NOMO-1 treated with dmso at 0.1 percent for 144 hours (cell line): Measurements from ENCODE around the gene EPX.
"Not testable (repeated sequence)": the region's sequence is repeated elsewhere in the genome, so short reads cannot be mapped to it uniquely, and the experiment has no call there.

Experiments used
- DNase-seq: peaks from one replicate; lab custom pipeline; 2025; ENCODE audit not compliant: unreplicated experiment; lab: John Stamatoyannopoulos, UW

Gene EPX, protein sequence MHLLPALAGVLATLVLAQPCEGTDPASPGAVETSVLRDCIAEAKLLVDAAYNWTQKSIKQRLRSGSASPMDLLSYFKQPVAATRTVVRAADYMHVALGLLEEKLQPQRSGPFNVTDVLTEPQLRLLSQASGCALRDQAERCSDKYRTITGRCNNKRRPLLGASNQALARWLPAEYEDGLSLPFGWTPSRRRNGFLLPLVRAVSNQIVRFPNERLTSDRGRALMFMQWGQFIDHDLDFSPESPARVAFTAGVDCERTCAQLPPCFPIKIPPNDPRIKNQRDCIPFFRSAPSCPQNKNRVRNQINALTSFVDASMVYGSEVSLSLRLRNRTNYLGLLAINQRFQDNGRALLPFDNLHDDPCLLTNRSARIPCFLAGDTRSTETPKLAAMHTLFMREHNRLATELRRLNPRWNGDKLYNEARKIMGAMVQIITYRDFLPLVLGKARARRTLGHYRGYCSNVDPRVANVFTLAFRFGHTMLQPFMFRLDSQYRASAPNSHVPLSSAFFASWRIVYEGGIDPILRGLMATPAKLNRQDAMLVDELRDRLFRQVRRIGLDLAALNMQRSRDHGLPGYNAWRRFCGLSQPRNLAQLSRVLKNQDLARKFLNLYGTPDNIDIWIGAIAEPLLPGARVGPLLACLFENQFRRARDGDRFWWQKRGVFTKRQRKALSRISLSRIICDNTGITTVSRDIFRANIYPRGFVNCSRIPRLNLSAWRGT

DNA sequence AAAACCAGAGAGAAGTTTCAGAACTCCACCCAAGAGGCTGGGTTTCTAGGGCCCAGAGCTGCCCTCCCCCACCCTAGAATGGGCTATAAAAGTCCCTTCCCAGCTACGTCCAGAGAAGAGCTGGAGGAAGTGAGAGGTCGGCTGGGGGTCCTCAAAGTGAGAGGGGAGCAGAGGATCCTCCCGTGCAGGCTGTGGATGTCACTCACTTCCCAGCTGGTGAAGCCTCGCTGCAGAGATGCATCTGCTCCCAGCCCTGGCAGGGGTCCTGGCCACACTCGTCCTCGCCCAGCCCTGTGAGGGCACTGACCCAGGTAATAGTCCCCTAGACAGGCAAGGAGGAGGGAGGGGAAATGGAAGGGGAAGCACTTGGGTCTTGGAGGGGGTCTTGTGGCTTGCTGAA, at the start of gene EPX:
Gene EPX (plus strand): TSS at position 115 of the 400 bp plus-strand sequence. CDS start 121 bp downstream, at position 236.
- no peak for DNase-seq

DNA sequence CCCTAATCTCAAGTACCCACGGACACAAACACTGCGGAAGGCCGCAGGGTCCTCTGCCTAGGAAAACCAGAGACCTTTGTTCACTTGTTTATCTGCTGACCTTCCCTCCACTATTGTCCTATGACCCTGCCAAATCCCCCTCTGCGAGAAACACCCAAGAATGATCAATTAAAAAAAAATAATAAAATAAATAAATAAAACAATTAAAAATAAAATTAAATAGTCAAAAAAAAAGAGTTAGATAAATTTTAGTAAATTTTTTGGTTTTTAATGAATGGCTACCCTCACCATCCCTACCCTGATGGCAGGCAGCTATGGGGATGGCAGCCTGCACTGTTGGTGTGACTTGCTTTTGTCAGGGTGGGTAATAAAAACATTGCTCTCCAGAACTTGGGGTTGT, 49.2 kb upstream of the EPX start:
- DNase-seq, result not testable (repeated sequence)

DNA sequence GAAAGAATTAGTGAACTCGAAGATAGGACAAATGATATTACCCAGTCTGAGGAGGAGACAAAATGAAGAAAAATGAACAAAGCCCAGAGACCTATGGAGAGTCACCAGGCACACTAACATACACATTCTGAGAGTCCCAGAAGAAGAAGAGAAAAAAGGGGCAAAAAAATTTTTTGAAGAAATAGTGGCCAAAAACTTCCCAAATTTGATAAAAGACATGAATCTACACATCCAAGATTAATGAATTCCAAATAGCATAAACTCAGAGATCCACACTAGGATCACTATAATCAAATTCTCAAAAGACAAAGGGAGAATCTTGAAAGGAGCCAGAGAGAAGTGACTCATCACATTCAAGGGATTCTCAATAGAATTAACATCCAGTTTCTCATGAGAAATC, 47.7 kb upstream of the EPX start:
- DNase-seq, result no peak

DNA sequence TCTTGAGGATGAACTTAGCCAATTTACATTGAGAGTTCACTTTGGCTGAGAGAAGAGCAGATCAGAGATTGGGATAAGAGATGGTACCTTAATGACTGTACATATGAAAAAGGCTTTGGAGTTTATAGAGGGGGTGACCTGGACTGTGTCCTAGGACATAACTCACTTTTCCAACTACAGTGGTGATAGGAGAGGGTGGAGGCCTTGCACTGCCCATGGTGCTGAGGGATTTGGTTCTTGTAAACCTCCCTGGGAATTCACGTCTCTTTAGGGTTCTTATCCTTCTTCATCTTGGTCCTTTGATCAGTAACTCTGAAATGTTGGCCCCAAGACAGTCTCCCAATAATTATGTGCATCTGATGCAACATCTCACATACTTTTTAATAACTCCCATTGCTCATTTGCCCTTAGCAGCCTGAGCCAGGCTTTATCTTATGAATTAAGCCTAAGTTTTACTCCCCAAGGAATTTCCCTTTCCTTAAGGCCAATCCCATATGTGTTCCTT, 44.5 kb upstream of the EPX start, which contains the start of gene OR4D1:
Gene OR4D1 (plus strand): TSS at position 455 of the 505 bp plus-strand sequence. CDS start 6,770 bp downstream, outside the sequence.
- no peak for DNase-seq

DNA sequence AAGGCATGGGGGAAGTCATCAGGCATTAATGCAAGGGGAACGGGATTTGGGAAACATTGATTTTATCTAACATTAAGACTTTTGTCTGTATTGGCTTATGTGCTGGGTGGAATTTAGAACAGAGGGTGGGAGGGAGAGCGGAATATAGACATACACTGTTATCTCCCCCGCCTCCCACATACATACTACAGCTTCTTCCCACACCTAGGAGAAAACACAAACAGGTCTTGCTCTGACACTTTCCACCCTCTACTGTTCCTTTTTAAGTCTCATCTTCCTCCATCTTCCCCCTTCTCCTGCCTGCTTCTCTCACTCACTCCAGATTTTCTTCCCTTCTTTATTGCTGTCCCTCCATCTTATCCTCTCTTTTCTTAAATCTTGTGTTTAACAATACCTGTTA, 43.9 kb upstream of the EPX start:
- no peak for DNase-seq

DNA sequence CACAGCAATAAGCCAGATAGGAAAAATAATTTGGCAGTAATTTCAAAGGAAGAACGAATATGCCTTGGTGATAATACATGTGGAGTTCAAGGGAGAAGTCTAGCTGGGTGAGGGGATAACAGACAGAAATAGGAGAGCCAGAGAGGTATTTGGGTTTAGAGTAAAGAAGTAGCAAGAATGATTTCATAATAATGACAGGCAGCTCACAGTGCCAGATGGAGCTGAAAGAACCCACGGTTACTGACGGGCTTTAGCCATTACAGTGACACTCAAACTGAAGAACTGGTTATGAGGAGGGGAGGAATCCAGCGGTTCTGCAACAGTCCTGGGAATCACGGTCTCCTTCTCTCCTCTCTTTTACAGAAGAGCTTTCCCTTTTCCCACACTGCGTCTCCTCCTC, 42.1 kb upstream of the EPX start:
- DNase-seq, result no peak

DNA sequence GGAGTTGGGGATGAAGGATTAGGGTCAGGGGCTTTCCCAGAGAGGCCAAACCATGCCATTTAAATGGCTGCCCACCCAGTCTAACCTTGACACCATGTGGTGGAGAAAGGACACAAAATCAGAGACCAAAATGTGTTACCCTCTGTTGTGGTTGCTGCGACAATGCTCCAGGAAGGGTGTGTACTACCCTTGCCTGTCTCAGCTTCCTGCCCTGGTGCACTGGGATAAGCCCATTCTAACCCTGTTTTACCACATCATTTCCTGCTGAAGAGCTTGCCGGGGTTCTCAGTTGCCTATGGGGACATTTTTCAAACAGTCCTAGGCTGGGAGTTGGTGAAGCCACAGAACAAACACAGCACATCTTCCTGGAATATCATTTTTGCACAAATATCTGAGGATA, 39.5 kb upstream of the EPX start:
- no peak for DNase-seq

DNA sequence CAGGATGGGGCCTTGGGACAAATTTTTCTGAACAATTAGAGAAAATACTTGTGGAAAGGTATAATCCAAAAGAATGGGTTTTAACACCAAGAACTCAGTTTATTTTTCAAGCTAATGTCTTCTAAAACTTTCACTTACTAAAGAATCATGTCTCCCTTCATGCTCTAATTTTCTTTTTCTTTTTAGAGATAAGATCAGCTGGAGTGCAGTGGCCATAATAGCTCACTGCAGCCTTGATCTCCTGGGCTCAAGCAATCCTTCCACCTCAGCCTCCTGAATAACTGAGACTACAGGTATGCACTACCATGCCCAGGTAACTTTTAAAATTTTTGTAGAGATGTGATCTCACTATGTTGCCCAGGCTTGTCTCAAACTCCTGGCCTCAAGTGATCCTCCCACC, 38.9 kb upstream of the EPX start:
- no peak for DNase-seq

DNA sequence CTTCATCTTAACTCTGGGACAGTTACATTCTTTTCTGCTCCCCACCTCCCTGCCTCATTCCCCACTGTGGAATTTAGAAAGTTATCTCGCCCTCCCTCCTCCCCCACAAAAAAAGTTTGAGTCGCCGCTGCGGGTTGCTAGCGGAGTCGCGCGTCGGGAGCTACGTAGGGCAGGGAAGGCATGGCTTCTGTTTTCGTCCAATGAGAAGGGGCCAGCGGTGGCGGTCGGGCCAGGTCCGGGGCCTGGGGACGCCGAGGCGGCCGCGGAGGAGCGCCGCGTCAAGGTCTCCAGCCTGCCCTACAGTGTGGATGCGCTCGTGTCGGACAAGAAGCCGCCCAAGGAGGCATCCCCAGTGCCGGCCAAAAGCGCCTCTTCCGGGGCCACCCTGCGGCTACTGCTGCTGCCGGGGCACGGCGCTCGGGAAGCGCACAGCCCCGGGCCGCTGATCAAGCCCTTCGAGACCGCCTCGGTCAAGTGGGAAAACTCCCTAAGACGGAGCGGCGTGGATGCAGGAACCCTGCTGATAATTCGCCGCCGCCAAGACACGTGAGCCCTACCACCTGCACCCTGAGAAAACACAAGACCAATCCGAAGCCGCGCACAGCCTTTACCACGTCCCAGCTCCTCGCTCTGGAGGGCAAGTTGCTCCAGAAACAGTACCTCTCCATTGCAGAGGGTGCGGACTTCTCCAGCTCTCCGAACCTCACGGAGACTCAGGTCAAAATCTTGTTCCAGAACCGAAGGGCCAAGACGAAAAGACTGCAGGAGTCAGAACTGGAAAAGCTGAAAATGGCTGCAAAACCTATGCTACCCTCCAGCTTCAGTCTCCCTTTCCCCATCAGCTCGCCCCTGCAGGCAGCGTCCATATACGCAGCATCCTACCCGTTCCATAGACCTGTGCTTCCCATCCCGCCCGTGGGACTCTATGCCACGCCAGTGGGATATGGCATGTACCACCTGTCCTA, 35.4 kb upstream of the EPX start:
- no peak for DNase-seq

DNA sequence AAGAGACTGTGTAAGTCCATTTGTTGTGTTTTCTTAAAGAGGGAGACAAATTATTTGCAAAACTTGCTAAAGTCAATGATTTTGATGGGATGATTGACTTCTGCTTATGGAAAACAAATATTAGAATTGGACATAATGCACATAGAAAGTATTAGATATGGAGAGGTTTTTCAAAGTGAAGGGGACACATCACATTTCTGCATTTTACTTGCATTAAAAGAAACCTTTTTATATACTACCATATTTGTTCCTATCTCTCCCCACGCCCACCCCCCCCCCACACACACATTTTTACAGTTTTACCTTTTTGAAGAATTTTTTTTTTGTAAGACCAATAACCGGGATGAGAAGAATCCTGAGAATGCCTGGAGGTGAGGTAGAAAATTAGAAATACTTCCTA, 34.3 kb upstream of the EPX start:
- no peak for DNase-seq

DNA sequence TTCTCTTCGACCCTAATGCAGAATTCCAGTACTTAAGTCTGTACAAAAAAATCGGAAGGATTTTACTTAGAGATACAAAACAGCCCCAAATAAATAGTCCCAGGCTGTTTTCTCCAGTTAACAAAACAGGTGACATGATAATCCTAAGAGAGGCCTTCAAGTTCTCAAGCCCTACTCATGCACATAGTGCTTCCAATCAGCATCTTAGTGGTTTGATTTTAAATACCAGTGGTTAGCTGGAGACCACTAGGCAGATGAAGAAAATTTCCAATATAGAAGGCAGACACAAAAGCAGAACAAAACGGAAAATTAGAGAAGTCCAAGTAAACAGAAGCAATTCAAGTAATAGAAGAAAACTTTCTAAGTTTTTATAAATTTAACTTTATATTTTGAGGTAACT, 31.0 kb upstream of the EPX start:
- no peak for DNase-seq

DNA sequence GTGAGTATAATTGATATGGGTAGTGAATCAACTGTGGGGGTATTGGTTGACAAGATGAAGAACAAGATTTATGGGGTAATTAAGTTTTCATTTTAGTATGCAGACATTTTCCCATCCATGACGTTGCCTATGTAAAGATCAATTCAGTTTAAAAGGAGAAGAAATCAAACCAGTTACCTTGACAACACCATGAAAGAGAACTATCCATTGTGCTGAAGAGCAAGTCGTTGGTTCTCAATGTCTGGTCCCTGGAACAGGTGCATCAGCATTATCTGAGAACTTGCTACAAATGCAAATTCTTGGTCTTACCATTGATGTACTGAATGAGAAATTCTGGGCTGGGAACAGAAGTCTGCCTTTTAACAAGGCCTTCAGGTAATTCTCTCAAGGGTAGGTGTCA, 26.5 kb upstream of the EPX start:
- no peak for DNase-seq

DNA sequence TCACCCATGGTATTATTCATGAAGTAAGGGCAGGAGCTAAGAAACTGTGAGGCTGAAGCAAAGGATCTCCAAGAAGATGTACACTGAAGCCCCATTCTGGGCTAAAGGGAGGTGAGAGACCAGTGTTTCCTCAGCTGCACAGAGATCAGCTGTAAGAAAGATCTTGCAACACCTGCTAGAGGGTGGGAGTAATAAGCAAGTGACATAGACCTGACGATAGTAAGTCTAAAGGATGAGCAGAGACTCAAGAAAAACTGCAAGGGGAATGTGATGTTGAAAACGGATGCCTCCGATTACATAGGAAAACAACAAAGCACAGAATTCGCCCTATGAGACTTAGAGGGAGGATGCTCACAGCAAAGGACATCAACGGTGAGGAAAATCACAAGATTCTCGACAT, 25.8 kb upstream of the EPX start, which contains the start of gene OR4D2:
Gene OR4D2 (plus strand): TSS at position 301 of the 400 bp plus-strand sequence. CDS start 2,674 bp downstream, outside the sequence.
- DNase-seq, result no peak

DNA sequence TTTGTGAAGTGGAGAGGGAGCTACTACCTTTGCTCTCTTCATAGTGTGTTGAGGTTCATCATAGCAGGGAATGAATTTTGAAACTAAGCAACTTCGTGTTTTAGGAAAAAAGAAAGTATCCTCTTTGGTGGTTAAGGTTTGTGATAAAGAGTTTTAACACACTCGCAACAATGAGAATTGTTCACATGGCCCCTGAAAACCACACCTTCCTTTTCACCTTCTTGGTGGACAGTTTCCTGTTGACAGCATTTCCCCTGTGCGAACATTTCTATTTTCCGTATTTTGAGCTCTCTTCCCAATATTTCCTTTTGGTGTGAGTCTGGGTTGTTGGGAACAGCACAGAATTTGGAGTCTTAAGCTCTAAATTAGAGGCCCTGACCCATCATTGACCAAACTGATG, 21.9 kb upstream of the EPX start:
- no peak for DNase-seq

DNA sequence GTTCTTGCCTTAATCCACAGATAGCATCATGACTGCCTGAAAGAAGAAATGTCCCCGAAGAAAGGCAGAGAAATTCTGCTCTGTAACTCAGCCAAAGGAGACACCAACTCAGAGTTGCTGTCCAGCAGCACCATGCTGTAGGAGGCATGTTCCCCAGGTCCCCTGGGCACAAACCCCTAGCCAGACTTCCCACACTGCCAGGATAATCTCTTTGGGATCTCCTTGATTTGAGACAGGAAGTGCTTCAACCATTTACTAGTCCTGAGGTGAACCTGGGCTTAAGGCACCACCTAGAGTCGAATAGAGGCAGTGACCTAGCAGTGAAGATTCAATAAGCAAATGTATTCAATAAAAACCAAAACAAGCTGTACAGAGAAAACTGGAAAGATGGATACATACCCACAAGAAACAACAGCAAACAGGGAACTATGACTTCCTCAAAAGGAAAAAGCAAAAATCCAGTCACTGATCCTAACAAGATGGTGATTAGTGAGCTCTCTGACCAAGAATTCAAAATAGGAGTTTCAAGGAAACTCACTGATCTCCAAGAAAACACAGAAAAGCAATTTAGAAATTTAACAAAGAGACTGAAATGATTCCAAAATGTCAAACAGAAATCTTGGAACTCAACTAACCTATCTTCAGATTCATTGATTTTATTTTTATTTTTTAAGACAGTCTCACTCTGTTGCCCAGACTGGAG, 20.0 kb upstream of the EPX start:
- no peak for DNase-seq

DNA sequence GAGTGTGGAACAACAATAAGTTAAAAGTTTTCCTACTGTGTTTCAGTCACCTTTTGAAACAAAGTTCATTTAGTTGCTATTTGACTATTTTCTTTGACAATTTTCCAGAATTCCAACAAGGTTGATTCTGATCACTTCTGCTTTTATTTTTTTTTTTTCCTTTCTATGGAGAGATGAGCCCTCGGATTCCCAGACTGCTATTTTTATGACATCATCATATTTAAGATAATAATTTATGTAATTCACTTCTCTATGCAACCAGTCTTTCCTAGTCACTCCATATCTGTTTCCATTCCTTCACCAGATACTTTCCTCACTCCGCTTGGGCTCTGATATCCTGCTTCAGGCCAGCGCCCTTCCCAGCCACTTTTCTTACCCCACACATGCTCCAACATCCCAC, 17.7 kb upstream of the EPX start:
- no peak for DNase-seq

DNA sequence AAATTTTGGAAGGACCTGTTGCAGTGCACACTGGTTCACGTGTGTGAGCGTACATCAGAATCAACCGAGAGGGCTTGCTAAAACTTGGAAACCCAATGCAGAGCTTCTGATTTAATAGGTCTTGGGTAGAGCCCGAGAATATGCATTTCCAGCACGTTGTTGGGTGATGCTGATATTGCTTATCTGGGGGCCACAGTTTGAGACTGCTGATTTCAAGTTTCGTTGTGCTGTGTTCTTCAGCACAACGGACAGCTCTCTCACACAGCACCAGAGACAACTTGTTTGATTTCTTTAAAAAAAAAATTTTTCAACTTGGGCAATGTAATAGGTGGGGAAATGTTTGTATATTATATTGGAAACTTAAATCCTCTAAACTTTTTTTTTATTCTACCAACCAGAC, 16.3 kb upstream of the EPX start:
- no peak for DNase-seq

DNA sequence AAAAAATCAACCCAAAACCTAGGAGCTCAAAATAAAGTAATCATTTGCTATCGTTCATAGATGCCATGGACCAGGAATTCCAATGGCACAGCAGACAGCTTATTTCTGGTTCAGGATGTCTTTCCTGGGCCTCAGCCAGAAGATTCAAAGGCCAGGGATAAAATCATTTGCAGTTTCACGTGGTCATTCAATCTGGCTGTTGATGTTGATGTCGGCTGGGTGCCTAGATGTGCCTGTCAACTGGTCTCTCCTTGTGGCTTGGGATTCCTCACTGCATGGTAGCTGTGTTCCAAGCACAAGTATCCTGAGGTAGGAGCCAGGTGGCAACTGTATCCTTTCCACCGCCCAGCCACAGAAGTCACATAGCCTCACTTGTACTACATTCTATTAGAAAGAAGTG, 10.7 kb upstream of the EPX start:
- no peak for DNase-seq

DNA sequence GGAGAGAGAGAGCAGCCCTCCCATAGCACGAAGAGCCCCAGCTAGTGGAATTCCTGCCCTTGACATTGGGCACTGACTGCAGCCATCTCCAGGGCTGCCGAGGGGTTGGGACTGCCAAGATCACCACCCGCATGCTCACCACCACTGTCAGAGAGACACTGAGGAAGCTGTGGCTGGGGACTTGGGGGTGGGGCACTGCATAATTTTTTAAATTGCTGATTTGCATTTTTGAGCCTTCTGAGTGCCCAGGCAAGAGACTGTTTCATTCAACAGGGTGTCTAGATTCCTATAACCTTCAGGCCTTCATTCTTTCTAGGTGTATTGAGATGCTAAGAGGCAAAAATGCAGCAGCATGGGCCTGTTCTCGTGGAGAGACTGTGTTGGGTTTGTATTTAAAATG, 9.0 kb upstream of the EPX start:
- DNase-seq, result no peak

DNA sequence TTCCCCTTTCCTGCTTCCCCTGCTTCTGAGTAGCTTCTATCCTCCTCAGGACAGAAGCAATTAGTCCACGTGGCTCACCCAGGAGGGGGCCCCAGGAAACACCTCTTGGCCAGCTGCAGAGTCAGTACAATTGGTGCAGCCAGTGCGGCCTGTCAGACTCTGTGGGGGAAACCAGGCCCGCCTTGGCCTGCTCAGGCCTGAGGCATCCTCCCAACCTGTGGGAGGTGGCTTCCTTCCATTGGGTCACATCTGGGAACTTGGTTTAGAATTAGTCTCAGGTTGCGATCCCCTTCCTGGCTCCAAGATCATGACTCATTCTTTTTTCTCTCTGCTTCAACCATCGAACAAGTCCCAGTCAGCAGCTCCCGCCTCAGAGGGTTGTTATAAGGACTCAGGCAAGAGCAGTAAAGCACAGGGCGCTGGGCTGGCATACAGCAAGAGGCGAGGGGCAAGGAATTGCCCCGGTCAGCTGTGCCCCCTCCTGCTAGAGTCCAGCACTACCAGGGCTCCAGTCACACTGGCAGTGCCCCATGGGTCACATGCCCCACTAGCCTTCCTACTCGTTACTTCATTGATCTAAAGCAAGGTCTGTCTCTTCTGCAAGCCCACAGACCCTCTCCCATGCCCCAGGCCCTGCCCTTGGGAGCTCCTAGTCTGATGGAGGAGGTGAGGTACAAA, 8.1 kb upstream of the EPX start:
- peak; percentile 31 for DNase-seq
